Psoas muscle (tissue), 8 donors: ENCODE measurements around the gene OBP2A. TPM values are rescaled to one million over a fixed set of nuclear protein-coding genes. Genes with fewer than 3 reads are reported as not detected.

Experiments used
- ATAC-seq, 4 donors: fragments of 200-7000 bp; cut with Tn5 transposase; one replicate each; pipeline ENCODE4 v1.9.1; 2020; ENCODE audit warnings: moderate library complexity in 3 of 4, mild to moderate bottlenecking in 2 of 4
- DNase-seq, 2 donors: peaks; one replicate each; pipeline ENCODE4 v3.0.0-alpha.2; 2020
- H3K27ac ChIP-seq: fragments of 200-600 bp; one replicate; pipeline ENCODE4 v1.8.0; 2022
- H3K27me3 ChIP-seq, 3 donors: fragments of 200-600 bp in 1 of 3; one replicate each; pipeline versions ENCODE4 v1.6.1 to v1.8.0; 2013 to 2022; ENCODE audit warnings: low read length in 2 of 3, mild to moderate bottlenecking in 2 of 3, moderate library complexity in 1 of 3; ENCODE audit not compliant: insufficient read depth in 3 of 3
- H3K36me3 ChIP-seq, 2 donors: fragments of 200-600 bp in 1 of 2; one replicate each; pipeline versions ENCODE4 v1.6.1 to v1.8.0; 2013 to 2022; ENCODE audit warnings: low read depth in 1 of 2, mild to moderate bottlenecking in 1 of 2, moderate library complexity in 1 of 2; ENCODE audit not compliant: insufficient read depth in 1 of 2
- H3K4me1 ChIP-seq: fragments of 200-600 bp; one replicate; pipeline ENCODE4 v1.8.0; 2022
- H3K4me3 ChIP-seq: fragments of 200-600 bp; one replicate; pipeline ENCODE4 v1.8.0; 2022; ENCODE audit warnings: mild to moderate bottlenecking
- H3K9me3 ChIP-seq: fragments of 200-600 bp; one replicate; pipeline ENCODE4 v1.8.0; 2022
- CTCF ChIP-seq: fragments of 200-600 bp; IDR thresholded peaks from one replicate; pipeline ENCODE4 v1.8.0; 2022; ENCODE audit warnings: antibody characterized with exemption
- WGBS, 3 donors: extraction: QIAGEN DNeasy Blood & Tissue Kit; methylation state at CpG; one replicate each; pipeline versions ENCODE4 v1.1.6 to v1.1.7; 2013; 5-methylcytosine and 5-hydroxymethylcytosine counted together
- intact Hi-C, 2 donors: fragments of 100-400 bp; cut with DNase I; formaldehyde crosslinking; loops; one replicate each; pipeline versions ENCODE4 v1.11.0 to v1.14.2; 2022
- polyA plus RNA-seq, 3 donors: library from polyadenylated mRNA; stranded (reverse); fragments of 200-250 nt; gene quantifications; one replicate each; pipeline ENCODE4 v1.2.3, GENCODE V29; 2013
- total RNA-seq, 4 donors: library from RNA; stranded (reverse); fragmentation: NEBNext Ultra II Directional in 2 of 4; extraction: Animal tissue kit (Norgen Biotek cat#: 25700) in 2 of 4; gene quantifications; one replicate each; pipeline versions ENCODE4 v1.2.1 to v1.2.4, GENCODE V29; 2021 to 2023
- donor health status: healthy with polysubstance abuse.
- donor health status: DM: no; HTN: no; CAD: no; lungs with moderate emphysema.
- donor health status: Bipolar disorder and iron deficiency.
- donor health status: healthy.
- donor health status: DM: yes; HTN: yes; CAD: no.
- donor health status: DM: no; HTN: no; CAD: no.
- donor health status: DM: no; HTN: no; CAD: no.
- donor health status: DM: yes; HTN: yes; CAD: no.

Gene OBP2A
- total and polyA plus RNA-seq, 7 donors = not detected

- TF ChIP-seq CTCF = no peak
- peaks cover 0 to 38% (median 5%) of the 10 kb centered on the region in 3 donors for H3K27me3 ChIP-seq
Measured at GRCh38 chr9:135592625-135593024, 46.7 kb downstream of the OBP2A start.

GRCh38 chr9:135596211-135596610 is 50.3 kb downstream of the OBP2A start:
- Histone ChIP-seq H3K27me3 (peaks cover 0 to 44% (median 0%) of the 10 kb centered on the region in 3 donors), H3K27ac (no peak overlapping the region), H3K4me1 (no peaks in the 10 kb centered on the region), H3K4me3 (no peak overlapping the region), H3K9me3 (no peaks in the 10 kb centered on the region), H3K36me3 (no peaks in the 10 kb centered on the region)
- DNase-seq (no peak), ATAC-seq (no peak)
- intact Hi-C loops = no loop called here
- 75 to 84% (median 76%) methylated on average over 2 of the region's 2 CpGs for WGBS, 3 donors
- TF ChIP-seq CTCF = no peak

More at GRCh38 chr9:135592625-135593024, 46.7 kb downstream of the OBP2A start:
- Histone ChIP-seq H3K4me3 (no peak overlapping the region), H3K9me3 (no peaks in the 10 kb centered on the region), H3K36me3 (no peaks in the 10 kb centered on the region), H3K27ac (no peak overlapping the region), H3K4me1 (no peaks in the 10 kb centered on the region)
- WGBS, 3 donors = 70 to 77% (median 72%) methylated on average over 11 to 13 of the region's 13 CpGs
- ATAC-seq = no peak
- intact Hi-C loops = no loop called here
- peak in 1 of 2 donors; percentile 39 for DNase-seq

Other genes starting within 250 kb of the OBP2A start
- gene PPP1R26, start 66.3 kb upstream of the OBP2A start, total RNA-seq = 1 to 10 TPM; 3.0 to 9.5 (median 4.8) TPM
- gene PPP1R26, start 66.3 kb upstream of the OBP2A start, polyA plus RNA-seq = 1 to 10 TPM; 2.0 to 5.3 (median 3.4) TPM
- gene MRPS2, start 45.4 kb upstream of the OBP2A start, total RNA-seq = 10 to 100 TPM; 36.8 to 47.1 (median 41.5) TPM
- 10 to 100 TPM; 57.7 to 78.8 (median 65.5) TPM for gene MRPS2, start 45.4 kb upstream of the OBP2A start, polyA plus RNA-seq
- under 1 TPM in 1 of 4 donors, not detected in 3; 0.71 TPM for gene LCN1, start 24.7 kb upstream of the OBP2A start, total RNA-seq
- not detected for gene LCN1, start 24.7 kb upstream of the OBP2A start, polyA plus RNA-seq
- gene PAEP, start 15.6 kb downstream of the OBP2A start, total RNA-seq = not detected
- not detected for gene PAEP, start 15.6 kb downstream of the OBP2A start, polyA plus RNA-seq
- not detected for gene GLT6D1, start 93.4 kb downstream of the OBP2A start, total RNA-seq
- gene GLT6D1, start 93.4 kb downstream of the OBP2A start, polyA plus RNA-seq = not detected
- gene LCN9, start 117.2 kb downstream of the OBP2A start, total RNA-seq = not detected
- not detected for gene LCN9, start 117.2 kb downstream of the OBP2A start, polyA plus RNA-seq
- gene SOHLH1, start 153.4 kb downstream of the OBP2A start, total RNA-seq = not detected
- gene SOHLH1, start 153.4 kb downstream of the OBP2A start, polyA plus RNA-seq = not detected
- 10 to 100 TPM; 10.3 to 15.0 (median 12.4) TPM for gene KCNT1, start 156.1 kb downstream of the OBP2A start, total RNA-seq
- gene KCNT1, start 156.1 kb downstream of the OBP2A start, polyA plus RNA-seq = 1 to 10 TPM; 1.1 to 3.1 (median 1.6) TPM